Measurements from ENCODE around the gene SDF2L1.

The SDF2L1 gene

DNA sequence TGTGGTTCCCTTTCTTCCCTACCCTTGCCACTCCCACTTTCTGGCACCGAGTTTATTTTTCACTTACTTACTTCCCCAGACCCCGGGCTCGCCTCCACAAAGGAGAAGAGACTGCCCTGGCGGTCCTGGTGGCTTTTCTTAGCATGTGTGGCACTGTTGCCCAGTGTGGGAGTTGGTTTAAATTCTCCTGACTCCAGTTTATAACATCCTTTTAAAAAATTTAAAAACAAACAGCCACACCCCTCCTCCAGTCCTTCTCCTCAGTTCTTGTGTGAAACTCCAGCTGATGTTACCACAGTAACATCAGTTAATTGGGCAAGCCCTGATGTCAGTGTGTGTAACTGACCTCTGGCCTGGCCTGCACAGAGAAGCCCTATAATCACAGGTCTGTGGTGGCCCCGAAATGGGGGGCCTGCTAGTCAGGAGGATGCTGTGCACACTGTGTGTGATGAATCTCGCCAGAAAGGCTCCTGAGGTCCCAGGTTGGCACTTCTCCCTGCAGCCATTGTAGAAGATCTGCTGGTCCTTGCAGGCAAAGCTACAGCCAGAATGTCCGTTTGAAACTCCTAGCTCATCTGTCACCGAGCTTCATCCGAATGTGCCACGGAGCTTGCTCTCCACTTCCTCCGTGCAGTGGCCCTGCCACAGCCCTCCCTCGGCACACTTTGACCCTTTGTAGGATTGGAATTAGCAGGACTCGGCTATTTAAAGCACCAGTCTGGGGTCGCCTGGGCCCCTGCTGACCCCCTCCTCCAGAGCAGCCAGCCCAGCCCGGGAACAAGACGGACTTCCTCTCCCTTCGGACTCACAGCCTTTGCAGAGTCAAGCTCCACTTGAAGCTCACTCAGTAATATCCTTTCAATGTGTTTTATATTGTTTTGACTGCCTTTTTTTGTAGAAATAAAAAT is 19.8 kb upstream of the SDF2L1 start:
- no peak for DNase-seq

DNA sequence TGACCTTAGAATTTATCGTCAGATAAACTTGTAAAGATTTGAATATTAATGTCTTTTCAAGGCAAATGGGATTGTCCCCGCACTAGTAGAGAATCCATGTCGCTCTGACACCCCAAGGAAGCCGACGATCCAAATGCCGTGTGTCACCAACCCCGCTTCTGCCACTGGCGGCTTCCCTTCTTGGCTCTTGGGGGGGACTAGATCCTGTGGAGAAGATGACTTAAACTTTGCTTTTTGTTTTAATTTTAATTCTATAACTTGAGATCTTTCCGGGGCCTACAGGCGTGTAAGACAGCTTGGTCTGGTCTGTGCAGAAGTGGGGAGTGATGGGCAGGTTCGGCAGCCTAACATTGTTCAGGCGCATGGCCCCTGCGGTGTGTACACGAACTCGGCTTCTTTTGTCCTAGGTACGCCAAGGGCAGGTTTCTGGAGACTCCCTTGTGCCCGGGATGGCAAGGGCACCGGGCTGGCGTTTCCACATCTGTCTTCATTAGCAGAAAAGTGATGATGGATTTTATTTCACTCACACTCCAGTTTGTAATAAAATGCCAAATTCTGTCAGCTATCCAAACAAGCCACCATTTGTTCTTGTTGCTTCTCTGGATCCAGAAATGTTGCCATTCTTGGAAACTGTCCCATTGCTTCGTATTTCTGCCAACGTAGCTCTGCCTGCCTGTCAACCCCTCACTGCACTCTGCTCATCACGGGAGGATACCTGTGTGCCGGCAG is 19.0 kb upstream of the SDF2L1 start:
- no peak for DNase-seq

GRCh38 chr22:21623648-21623970 is 18.5 kb upstream of the SDF2L1 start:
- no peak for DNase-seq

DNA sequence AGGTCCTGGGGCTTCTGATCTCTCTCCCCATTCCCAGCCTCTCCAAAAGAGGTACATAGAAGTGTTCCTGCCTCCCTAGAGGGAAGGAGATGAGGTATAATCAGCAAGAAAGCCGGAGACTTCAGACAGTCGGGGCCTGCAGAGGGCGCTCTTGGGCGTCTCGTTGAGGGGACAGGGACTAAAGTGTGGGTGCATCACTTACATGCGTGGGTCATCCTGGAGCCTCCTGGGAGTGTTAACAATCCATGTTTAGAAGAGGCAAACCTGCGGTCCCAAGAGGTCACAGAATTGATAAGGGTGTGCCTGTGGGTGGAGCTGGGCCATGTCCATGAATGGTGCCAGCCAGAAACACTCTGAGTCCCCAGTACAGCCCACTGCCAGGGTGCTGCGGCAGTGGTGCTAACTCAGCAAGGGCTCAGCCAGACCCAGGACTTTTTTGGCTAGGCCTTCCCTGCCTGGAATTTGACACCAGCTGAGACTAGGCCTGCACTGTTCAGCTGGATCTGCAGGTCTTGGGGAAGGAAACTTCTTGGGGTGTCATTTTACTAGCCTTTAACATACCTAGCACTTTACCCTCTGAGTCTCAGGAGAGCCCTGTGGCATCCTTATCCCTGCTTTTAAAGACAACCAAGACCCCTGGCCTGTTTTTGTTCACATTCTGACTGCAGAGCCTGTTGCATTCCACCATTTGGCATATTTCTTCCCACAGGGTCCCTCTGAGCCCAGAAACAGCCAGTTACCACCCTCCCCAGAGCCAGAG is 17.8 kb upstream of the SDF2L1 start:
- no peak for DNase-seq

DNA sequence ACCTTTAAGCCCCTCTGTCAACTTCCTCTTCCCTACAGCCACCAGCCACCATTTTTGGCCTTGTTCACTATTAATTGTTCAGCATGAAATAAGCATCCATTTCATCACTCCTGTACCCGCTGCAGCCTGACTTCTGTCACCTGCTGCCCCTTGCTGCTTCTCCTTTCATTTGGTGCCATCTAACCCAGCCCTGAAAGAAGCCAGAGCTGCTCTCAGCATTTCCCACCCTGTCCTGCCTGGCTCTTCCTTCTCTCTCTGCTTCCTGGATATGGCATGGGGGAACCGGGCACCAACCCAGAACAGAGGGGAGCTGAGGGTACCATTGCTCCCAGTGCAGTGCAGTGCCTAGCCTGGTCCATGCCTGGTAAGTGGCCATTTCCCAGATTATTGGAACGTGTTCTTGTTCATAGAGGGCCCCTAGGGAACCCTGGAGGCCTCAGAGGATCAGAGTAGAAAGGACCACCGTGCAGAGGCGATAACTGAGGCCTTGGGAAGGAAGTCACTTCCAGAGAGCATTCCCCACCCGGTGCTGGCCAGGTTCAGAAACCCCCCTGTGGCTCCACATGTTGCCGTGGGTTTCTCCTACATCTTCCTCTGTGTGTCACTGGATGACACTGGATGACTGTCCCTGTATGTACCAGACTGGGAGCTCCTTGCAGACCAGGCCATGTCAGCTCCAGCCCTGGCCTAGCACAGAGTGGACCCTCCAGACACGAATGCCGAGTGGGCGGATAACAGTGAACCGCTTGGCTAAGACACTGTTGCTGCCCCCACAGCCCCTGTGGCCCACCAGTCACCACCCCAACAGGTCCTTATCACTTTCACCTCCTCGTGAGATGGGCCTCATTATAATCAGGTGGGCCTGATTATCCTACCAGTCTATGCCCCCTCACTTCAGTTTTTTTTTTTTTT is 17.0 kb upstream of the SDF2L1 start:
- no peak for DNase-seq

DNA sequence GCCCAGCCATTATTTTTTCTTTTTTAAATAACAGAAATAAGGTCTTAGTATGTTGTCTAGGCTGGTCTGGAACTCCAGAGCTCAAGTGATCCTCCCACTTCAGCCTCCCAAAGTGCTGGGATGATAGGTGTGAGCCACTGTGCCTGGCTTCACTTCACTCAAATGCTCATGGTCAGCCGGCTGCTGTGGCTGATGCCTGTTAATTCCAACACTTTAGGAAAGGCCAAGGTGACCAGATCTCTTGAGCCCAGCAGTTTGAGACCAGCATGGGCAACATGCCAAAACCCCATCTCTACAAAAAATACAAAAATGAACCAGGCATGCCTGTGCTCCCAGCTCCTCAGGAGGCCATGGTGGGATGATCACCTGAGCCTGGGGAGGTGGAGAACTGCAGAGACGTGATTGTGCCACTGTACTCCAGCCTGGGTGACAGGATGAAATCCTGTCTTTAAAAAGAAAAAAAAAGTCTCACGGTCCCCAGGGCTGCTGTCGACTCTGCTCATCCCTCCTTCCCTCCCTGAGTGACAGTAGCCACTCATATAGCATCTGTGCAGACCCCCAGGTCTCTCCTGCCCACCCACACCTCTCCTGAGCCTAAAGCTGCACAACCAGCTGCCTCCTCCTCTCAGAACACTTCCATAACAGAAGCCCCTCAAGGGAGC is 15.9 kb upstream of the SDF2L1 start:
- DNase-seq, result no peak

- DNase-seq, result no peak
Observed at GRCh38 chr22:21626735-21627469, 15.2 kb upstream of the SDF2L1 start.

DNA sequence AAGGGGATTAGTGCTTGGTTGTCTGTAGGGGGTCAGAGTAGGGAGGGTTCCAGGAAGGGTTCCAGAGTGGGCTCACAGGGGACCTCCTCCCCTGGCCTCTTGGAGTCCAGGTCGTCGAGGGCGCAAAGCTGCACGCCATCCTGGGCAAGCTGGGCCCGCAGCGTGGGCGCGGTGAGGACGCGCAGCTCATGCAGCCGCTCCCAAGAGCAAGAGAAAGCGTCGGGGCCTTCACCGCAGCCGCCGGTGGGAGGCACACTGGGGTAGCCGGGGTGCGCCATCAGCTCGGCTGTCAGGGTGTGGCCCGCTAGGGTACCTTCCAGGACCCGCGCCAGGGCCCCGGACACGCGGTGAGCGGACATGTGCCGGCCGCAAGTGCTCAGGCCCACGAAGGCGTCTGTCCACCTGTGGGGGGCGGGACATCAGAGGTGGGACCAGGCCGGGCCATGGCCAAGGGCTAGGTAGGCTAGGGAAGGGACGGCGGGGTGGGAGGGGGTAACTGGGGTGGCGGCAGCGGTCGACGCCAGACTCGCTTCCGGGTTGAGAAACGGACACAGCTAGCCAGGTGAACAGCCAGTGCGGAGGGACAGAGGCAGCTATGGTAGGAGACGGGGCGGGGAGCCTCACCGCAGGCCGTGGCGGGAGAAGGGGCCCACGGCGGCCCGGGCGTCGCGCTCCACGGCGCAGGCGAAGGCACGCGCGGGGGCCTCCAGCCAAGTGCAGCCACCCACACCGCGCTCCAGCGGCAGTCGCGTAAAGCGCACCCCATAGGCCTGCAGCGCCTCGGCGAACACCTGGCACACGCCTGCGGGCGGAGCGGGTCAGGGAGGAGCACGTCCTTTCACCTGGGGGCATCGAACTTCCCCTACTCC is 13.5 kb upstream of the SDF2L1 start:
- no peak for DNase-seq

GRCh38 chr22:21629255-21630149 is 12.6 kb upstream of the SDF2L1 start, which contains the start of gene YDJC:
Gene YDJC, minus strand, starts transcription at chr22:21630022. Its CDS starts 8 bp downstream, at chr22:21630014.
- DNase-seq, result peak; percentile 89

DNA sequence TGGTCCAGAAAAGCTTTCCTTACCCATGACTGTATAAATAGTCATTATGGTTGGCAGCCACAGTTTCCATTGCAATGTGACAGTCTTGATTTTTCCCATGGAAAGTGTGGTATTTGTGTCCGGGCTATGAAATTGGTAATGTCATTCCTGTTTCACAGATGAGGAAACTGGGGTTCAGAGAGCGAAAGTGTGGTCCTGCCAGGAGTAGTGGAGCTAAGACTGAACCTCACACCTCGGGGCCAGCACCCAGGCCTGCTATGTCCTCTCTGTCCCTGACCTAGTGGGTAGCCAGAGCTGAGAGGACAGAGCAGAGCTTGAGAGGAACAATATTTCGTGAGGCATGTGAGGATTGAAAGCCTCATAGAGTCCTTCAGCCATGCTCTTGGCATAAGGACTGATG is 11.1 kb upstream of the SDF2L1 start:
- DNase-seq, result no peak

GRCh38 chr22:21632237-21632895 is 9.7 kb upstream of the SDF2L1 start, which contains the start of gene CCDC116:
Gene CCDC116, plus strand, starts transcription at chr22:21632760. Its CDS starts 422 bp downstream, at chr22:21633182.
- no peak for DNase-seq

DNA sequence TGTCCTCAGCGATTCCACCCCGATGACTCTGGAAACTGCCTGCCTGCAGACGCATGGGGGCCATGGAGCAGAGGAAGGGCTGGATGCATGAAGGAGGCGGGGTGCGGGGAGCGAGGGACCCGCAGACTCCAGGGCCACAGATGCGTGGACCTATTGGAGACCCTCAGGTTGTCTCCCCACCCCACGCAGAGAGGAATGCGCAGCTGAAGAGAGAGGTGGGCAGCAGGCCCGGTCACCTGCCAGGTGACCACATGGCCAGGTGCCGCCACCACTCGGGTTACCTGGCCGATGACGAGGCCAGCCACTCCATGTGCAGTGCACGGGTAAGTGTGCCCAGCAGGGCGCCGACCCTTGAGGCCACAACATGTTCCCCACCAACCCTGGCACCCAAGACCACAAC is 9.2 kb upstream of the SDF2L1 start:
- no peak for DNase-seq

- DNase-seq, result no peak
Observed at GRCh38 chr22:21633481-21633880, 8.6 kb upstream of the SDF2L1 start.

DNA sequence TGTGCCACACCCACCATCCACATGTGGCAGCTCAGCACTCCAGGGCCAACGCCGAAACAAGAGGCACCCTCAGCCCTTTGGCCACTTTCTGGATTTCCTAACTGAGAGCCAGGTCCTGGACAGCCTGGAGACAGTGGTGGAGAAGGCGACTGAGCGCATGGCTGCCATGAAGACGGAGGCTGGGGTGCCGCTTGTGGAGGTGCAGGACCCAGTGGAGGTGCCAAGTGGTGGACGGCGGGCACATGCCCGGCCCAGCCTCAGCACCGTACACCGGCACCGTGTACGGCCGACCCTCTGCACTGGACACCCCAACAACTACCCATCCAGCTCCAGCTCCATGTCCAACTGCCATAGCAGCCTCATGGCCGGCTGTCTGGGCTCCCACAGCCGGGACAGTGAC is 8.0 kb upstream of the SDF2L1 start:
- DNase-seq, result no peak

GRCh38 chr22:21634844-21635243 is 7.3 kb upstream of the SDF2L1 start:
- no peak for DNase-seq

- no peak for DNase-seq
Observed at GRCh38 chr22:21635771-21636510, 6.2 kb upstream of the SDF2L1 start.

DNA sequence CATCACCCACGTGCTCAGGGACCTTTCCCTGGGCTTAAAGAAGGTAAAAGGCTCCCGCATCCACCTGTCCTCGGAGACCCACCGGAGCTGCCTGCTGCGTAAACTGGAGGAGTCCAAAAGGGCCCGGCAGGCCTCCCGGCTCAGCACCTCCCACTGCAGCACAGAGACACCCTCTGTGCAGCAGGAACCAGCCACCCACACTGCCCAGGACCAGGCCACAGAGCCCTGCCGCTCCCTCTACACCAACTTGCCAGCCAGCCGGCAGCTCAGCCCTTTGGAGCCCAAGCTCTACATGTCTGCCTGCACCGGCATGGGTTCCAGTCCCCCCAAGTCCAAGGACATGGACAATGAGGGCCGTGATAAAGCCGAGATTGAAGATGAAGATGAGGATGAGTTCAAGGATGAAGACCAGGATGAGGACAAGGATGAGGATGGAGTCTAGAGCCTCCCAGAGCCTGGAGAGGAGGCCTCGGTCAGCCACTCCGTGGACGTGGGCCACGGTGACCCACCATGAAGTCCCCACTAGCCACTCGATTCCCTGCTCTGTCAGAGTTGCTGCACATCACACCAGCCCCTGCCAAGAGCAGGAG is 5.4 kb upstream of the SDF2L1 start:
- DNase-seq, result no peak

All from kidney glomerular epithelial cell (primary cell).